ENCODE data around the gene INTS12.

GRCh38 chr4:105637408-105638176, 70.9 kb downstream of the INTS12 start:
- TF ChIP-seq CTCF (IDR thresholded peaks at IDR 0.05 in 4 of 5, conservative IDR thresholded peaks at IDR 0.05 in 1 of 5) (no peak), POLR2A (IDR thresholded peaks at IDR 0.05) (no peak)
